ENCODE measurements around the gene MAP2.

DNA sequence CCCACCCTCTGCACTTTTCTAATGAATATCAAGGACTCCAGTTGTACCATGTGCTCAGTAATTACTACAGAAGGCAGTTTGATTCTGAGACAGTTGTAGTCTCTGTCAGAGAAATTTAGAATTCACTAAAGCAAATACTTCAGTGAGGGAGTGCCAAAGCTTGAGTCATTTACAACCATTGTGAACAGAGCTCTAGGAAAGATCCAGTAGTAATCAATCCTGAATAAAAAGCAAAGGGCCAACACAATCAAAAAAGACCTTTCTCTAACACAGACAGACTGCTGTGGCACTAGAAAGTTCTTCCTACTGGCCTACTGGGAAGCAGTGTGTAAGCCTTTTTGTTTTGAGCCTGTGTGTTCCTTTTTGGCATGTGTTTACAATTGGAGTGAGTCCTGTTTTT, 212.2 kb downstream of the MAP2 start:
- no peak for TF ChIP-seq POLR2AphosphoS5 (IDR thresholded peaks at IDR 0.05; ENCODE audit: low read depth, low read length)
- no peak for TF ChIP-seq POLR2A (IDR thresholded peaks at IDR 0.05; ENCODE audit: low read depth, low read length)
- no peak for TF ChIP-seq TAF1 (IDR thresholded peaks at IDR 0.05; ENCODE audit: low read depth, low read length)
- no peak for TF ChIP-seq SPI1 (IDR thresholded peaks at IDR 0.05; ENCODE audit: low read depth, low read length)
- no peak for TF ChIP-seq PAX5 (IDR thresholded peaks at IDR 0.05; ENCODE audit: insufficient read depth, low read length, severe bottlenecking)

Data from GM12891 (cell line).